ENCODE results near the gene TOM1L1.

The TOM1L1 gene

GRCh38 chr17:54944796-54945195 lies 44.1 kb downstream of the TOM1L1 start:
- no peaks in the 10 kb centered on the region for H4K20me1 ChIP-seq
- no peak overlapping the region for H3K9ac ChIP-seq
- no peak for TF ChIP-seq Cebpa-rat (IDR thresholded peaks at IDR 0.05)
- H3K36me3 ChIP-seq, result no peaks in the 10 kb centered on the region
- H3K9me3 ChIP-seq, result no peaks in the 10 kb centered on the region
- H3K4me1 ChIP-seq, result peaks cover 6% of the 10 kb centered on the region; the same call in 1 of the 2 replicates
- H3K27me3 ChIP-seq, result no peaks in the 10 kb centered on the region
- no peak overlapping the region for H3K4me2 ChIP-seq
- H3K27ac ChIP-seq, result no peak overlapping the region
- H3K4me3 ChIP-seq, result no peak overlapping the region

- H3K36me3 ChIP-seq, result no peaks in the 10 kb centered on the region
- no peak for TF ChIP-seq Cebpa-rat (IDR thresholded peaks at IDR 0.05)
- no peak overlapping the region for H3K4me3 ChIP-seq
- no peaks in the 10 kb centered on the region for H3K9me3 ChIP-seq
- H3K27me3 ChIP-seq, result no peaks in the 10 kb centered on the region
- H3K4me2 ChIP-seq, result no peak overlapping the region
- H3K4me1 ChIP-seq, result peaks cover 6% of the 10 kb centered on the region; the same call in 1 of the 2 replicates
- H4K20me1 ChIP-seq, result no peaks in the 10 kb centered on the region
- no peak overlapping the region for H3K9ac ChIP-seq
- H3K27ac ChIP-seq, result no peak overlapping the region
Observed at GRCh38 chr17:54945231-54945630, 44.6 kb downstream of the TOM1L1 start.

GRCh38 chr17:54945671-54946070 lies 45.0 kb downstream of the TOM1L1 start:
- Histone ChIP-seq H3K36me3 (no peaks in the 10 kb centered on the region), H3K27me3 (no peaks in the 10 kb centered on the region), H3K27ac (no peak overlapping the region), H3K4me3 (no peak overlapping the region), H3K4me1 (peaks cover 6% of the 10 kb centered on the region; the same call in 1 of the 2 replicates), H4K20me1 (no peaks in the 10 kb centered on the region), H3K9ac (no peak overlapping the region), H3K4me2 (no peak overlapping the region), H3K9me3 (no peaks in the 10 kb centered on the region)
- no peak for TF ChIP-seq Cebpa-rat (IDR thresholded peaks at IDR 0.05)

GRCh38 chr17:54947396-54947795 lies 46.7 kb downstream of the TOM1L1 start:
- H4K20me1 ChIP-seq, result no peaks in the 10 kb centered on the region
- no peaks in the 10 kb centered on the region for H3K27me3 ChIP-seq
- H3K4me3 ChIP-seq, result no peak overlapping the region
- no peaks in the 10 kb centered on the region for H3K36me3 ChIP-seq
- no peak overlapping the region for H3K9ac ChIP-seq
- H3K4me1 ChIP-seq, result peaks cover 6% of the 10 kb centered on the region; the same call in 1 of the 2 replicates
- no peak for TF ChIP-seq Cebpa-rat (IDR thresholded peaks at IDR 0.05)
- H3K27ac ChIP-seq, result no peak overlapping the region
- no peak overlapping the region for H3K4me2 ChIP-seq
- H3K9me3 ChIP-seq, result no peaks in the 10 kb centered on the region

GRCh38 chr17:54948380-54948779 lies 47.7 kb downstream of the TOM1L1 start:
- no peak overlapping the region for H3K4me3 ChIP-seq
- no peak overlapping the region for H3K4me2 ChIP-seq
- H4K20me1 ChIP-seq, result no peaks in the 10 kb centered on the region
- H3K9ac ChIP-seq, result no peak overlapping the region
- no peak for TF ChIP-seq Cebpa-rat (IDR thresholded peaks at IDR 0.05)
- peaks cover 6% of the 10 kb centered on the region; the same call in 1 of the 2 replicates for H3K4me1 ChIP-seq
- H3K9me3 ChIP-seq, result no peaks in the 10 kb centered on the region
- no peak overlapping the region for H3K27ac ChIP-seq
- H3K27me3 ChIP-seq, result no peaks in the 10 kb centered on the region
- peaks cover 6% of the 10 kb centered on the region for H3K36me3 ChIP-seq

DNA sequence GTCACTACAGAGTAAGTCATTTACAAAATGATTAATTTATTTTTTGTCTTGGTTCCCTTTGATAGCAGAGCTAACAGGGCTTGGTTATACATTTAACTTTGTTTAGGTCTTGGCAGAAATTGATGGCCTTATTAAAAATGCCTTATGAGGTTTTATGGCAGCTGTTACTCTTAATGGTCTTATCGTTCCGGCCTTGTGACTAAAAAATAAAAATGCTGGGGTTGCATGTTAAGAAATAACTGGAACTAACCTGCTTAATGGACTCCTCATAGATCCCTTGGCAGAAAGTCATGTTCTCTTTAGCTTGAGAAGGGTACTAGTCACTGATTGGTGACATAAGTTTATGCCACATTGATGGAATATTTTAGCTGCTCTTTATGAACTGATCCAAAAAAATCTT lies 49.5 kb downstream of the TOM1L1 start:
- no peaks in the 10 kb centered on the region for H3K27me3 ChIP-seq
- H3K9me3 ChIP-seq, result no peaks in the 10 kb centered on the region
- no peak overlapping the region for H3K9ac ChIP-seq
- no peak overlapping the region for H3K27ac ChIP-seq
- H3K4me3 ChIP-seq, result no peak overlapping the region
- H3K4me1 ChIP-seq, result peaks cover 6% of the 10 kb centered on the region; the same call in 1 of the 2 replicates
- H3K4me2 ChIP-seq, result no peak overlapping the region
- peaks cover 22% of the 10 kb centered on the region for H3K36me3 ChIP-seq
- no peak for TF ChIP-seq Cebpa-rat (IDR thresholded peaks at IDR 0.05)
- no peaks in the 10 kb centered on the region for H4K20me1 ChIP-seq

GRCh38 chr17:54951286-54951685 lies 50.6 kb downstream of the TOM1L1 start:
- no peak overlapping the region for H3K9ac ChIP-seq
- H3K27me3 ChIP-seq, result no peaks in the 10 kb centered on the region
- H3K4me2 ChIP-seq, result no peak overlapping the region
- peaks cover 6% of the 10 kb centered on the region; the same call in 1 of the 2 replicates for H3K4me1 ChIP-seq
- H3K9me3 ChIP-seq, result no peaks in the 10 kb centered on the region
- no peak overlapping the region for H3K27ac ChIP-seq
- H3K36me3 ChIP-seq, result peaks cover 34% of the 10 kb centered on the region
- H3K4me3 ChIP-seq, result no peak overlapping the region
- TF ChIP-seq Cebpa-rat (IDR thresholded peaks at IDR 0.05), result no peak
- no peaks in the 10 kb centered on the region for H4K20me1 ChIP-seq

DNA sequence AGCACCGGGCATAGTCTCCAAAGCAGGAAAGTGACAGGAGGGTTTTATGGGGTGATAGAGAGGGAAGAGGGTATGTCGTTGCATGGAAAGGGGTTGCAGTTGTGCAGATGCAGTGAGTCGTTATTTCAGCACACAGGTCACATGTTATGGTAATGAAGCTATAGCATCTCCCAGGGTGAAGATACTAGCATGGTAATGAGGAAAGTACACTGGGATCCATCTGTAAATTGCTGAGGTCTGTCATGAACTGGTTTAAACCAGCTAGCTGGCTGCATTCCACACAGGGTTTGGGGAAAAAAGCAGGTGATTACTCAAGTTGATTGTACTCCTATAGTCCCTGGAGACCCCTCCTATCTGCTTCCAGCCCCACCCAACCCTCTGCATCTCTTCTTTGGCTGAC lies 56.1 kb downstream of the TOM1L1 start:
- no peak for TF ChIP-seq Cebpa-rat (IDR thresholded peaks at IDR 0.05)
- H4K20me1 ChIP-seq, result no peaks in the 10 kb centered on the region
- peaks cover 85% of the 10 kb centered on the region for H3K36me3 ChIP-seq
- H3K9me3 ChIP-seq, result no peaks in the 10 kb centered on the region
- no peaks in the 10 kb centered on the region for H3K4me1 ChIP-seq
- no peak overlapping the region for H3K27ac ChIP-seq
- H3K4me3 ChIP-seq, result no peak overlapping the region
- H3K4me2 ChIP-seq, result no peak overlapping the region
- no peak overlapping the region for H3K9ac ChIP-seq
- no peaks in the 10 kb centered on the region for H3K27me3 ChIP-seq

GRCh38 chr17:54967621-54968261 lies 67.1 kb downstream of the TOM1L1 start:
- Histone ChIP-seq H3K4me2 (peak overlapping the region; percentile 85), H4K20me1 (peaks cover 19% of the 10 kb centered on the region; the same call in 1 of the 2 replicates), H3K27ac (peak overlapping the region; percentile 91), H3K36me3 (peaks cover 28% of the 10 kb centered on the region; the same call in 1 of the 2 replicates), H3K9ac (peak overlapping the region; percentile 95), H3K27me3 (no peaks in the 10 kb centered on the region), H3K4me1 (peaks cover 28% of the 10 kb centered on the region), H3K9me3 (no peaks in the 10 kb centered on the region), H3K4me3 (peak overlapping the region; percentile 87)
- TF ChIP-seq Cebpa-rat (IDR thresholded peaks at IDR 0.05), result no peak

DNA sequence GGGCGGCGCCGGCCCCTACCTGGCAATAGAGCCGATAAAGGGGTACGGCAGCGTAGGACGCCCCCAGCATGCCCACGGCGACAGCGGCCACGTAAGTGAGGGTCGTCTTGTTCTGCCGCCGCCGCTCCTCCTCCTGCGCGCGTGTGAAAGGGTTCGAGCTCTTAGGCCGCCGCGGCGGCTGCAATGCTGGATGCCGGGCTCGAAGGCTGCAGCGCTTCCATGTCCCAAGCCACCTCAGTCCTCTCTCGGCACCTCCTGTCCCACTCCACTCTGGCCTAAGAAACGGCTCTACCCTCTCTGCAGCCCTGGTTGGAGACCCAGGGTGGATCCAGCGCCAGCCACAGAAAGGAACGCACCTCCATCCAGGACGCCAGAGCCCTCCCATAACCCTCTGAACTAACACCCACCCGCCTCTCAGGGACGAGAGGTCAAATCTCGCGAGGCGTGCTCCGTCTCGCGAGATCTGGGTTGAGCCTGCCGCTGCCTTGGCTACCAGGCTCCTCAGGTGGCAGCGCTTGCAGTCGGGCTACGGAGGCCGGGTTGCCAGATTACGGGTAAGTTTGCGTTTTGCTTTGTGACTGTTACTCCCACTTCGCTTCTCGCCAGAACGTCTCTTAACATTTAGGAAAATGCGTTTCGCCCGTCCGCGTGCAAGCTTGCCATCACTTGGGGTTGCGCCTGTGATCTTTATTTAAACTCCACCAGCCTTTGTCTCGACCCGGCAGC lies 67.8 kb downstream of the TOM1L1 start, which contains the start of the genes COX11 and STXBP4:
Gene COX11, minus strand, starts transcription at position 393 of the 726 bp plus-strand sequence. Its CDS starts 8 bp downstream, at position 385.
Gene STXBP4, plus strand, starts transcription at position 504 of the 726 bp plus-strand sequence. CDS start 17,455 bp downstream, outside the sequence.
- peak within 1 kb of the TSS; percentile 87 for H3K4me3 ChIP-seq
- no peak for TF ChIP-seq Cebpa-rat (IDR thresholded peaks at IDR 0.05)
- H3K27ac ChIP-seq, result peak within 1 kb of the TSS; percentile 91
- no peaks in the 10 kb centered on the region for H3K27me3 ChIP-seq
- H3K4me1 ChIP-seq, result peaks cover 28% of the 10 kb centered on the region
- peaks cover 19% of the 10 kb centered on the region; the same call in 1 of the 2 replicates for H4K20me1 ChIP-seq
- H3K9ac ChIP-seq, result peak within 1 kb of the TSS; percentile 95
- no peaks in the 10 kb centered on the region for H3K9me3 ChIP-seq
- H3K36me3 ChIP-seq, result peaks cover 22% of the 10 kb centered on the region; the same call in 1 of the 2 replicates
- peak within 1 kb of the TSS; percentile 91 for H3K4me2 ChIP-seq
